Measurements from ENCODE around the gene TSSK2.

TSSK2 gene

GRCh38 chr22:19169002-19169946 lies 38.2 kb downstream of the TSSK2 start:
- DNase-seq (ENCODE audit: low read depth): no peak

DNA sequence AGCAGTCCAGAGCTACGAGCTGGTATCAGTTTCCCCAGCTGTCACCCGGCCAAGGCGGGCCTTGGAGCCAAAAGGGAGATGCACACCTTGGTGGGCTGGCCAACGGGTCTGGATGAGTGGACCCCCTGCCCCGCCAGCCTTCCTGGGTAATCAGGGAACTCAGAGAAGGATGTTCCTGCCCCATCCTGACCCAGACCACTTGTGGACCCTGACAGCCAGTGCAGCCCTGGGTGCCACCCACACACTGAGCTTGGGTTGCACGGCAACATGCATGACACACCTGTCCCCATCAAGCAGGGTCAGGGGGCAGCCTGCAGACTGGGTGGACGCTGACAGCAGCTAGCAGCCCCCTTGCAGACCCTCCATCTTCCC lies 38.8 kb downstream of the TSSK2 start:
- DNase-seq (ENCODE audit: low read depth): no peak

DNA sequence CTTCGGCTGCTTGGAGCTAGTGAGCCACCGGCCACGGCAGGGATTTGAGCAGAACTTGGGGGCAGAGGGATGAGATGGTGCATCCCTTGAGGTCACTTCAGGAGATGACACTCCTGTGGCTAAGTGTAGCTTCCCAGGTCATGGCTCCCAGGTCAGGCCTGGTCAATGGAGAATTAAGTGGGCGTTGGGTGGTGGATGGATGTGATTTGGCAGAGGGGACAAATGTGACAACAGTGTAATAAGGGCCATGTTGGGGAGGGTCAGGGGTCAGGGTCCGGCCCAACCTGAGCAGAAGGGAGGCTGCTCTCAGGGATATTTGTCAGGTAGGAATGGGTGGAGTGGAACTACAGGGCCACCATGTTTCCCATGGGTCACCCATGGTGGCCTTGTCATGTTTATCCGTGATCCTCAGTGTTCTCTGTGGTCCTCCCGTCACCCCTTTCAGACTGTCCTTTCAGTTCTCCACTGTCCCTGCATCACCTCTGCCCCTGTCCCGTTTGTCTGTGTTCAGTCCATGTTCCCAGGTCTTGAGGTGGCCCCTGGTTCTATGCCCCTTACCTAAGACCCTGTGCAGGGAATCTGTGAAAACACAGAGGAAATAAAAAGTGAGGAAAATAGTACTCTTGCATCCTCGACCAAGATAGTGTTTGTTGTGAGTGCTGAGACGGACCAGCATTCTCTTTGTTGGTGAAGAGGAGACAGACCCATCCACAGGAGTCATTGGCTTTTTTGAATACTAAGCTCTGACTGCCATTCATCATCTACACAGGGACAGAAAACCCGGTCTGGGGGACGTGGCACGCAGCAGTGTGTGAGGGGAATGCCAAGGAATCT lies 41.3 kb downstream of the TSSK2 start:
- no peak for DNase-seq (ENCODE audit: low read depth)

DNA sequence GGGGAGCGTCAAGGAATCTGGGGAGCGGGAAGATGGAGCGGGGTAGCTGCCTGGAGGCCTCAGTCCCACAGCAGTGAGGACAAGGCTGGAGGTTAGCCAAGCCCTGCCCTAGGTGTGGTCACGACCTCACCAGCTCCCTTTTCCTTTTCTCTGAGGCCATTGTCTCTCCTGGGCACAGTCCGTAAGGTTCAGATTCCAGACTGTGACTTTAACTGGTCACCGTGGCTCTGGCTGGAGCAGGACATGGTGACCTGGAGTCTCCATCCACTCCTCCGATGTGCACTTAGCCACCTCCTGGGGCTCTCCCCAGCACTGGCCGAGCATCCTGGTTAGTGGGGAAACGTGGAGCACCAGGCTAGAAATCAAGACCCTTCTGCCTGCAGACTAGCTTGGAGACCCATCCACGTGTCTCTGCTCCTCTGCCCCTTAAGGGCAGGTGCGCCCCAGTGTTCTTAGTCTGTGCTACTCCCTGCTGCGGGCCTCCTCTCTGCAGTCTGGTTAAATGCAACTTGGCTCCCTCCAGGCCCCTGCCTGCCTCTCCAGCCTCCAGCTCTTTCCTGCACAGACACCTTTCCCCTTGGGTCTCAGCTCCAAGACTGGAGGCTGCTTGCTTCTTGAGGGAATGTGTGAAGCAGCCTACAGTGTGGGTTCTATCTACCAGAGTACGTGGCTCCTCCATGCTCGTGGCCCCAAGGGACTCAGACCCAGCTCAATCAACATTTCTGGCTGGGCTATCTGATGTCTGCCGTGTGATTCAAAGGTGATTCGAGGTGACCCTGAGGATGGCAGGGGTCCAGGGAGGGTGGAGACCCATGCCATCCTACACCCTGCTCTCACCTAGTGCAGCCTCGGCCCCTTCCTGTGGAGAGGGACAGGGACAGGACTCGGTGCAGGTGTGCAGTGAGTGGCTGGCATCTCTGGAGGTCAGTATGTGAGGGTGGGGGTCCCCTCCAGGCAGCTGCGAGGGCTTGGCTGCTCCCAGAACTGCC lies 42.2 kb downstream of the TSSK2 start:
- DNase-seq (ENCODE audit: low read depth): no peak

DNA sequence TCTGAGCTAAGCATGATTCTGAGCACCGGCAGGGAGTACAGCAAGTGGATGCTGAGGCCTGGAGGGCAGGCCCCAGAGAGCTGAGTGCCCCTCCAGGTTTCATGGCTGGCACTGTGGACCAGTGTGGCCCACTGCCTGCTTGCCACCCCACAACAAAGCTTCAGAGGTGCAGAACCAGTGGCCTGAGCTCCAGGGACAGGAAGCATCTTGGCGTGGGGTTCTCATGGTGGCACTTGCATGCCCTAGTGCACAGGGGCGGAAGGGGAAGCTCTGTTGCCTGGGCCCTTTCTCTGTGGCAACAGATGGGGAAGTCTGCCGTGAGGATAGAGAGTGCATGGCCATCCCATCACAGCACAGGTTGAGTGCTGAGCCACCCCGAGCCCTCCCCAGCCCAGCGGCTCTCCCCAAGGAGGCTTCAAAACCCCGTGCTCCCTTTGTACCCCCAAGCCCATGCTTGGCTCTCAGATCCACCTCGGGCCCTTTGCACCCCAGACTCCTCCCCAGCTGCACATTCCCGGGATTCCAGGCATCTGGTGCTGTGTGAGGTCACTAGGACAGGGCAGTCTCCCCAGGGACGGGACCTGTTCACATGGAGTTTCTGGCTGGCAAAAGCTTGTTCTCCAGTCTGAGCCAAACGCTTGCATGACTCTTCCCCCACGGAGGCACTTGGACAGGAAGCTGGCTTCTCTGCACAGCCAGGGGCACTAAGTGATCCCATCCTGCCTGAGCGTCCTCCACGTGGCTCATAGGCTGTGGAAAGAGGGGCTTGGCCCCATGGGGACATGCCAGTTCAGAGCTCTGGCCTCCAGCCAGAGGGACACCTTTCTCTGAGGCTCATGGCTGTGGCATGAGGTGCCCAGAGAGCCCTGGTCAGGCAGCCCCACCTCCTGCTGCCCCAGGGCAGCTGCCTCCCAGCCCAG lies 43.3 kb downstream of the TSSK2 start:
- no peak for DNase-seq (ENCODE audit: low read depth)

- no peak for DNase-seq (ENCODE audit: low read depth)
These were observed 44.0 kb downstream of the TSSK2 start for GRCh38 chr22:19175026-19175601.

GRCh38 chr22:19175602-19176174 lies 44.6 kb downstream of the TSSK2 start:
- no peak for DNase-seq (ENCODE audit: low read depth)

GRCh38 chr22:19176175-19176643 lies 45.1 kb downstream of the TSSK2 start:
- DNase-seq (ENCODE audit: low read depth): no peak

DNA sequence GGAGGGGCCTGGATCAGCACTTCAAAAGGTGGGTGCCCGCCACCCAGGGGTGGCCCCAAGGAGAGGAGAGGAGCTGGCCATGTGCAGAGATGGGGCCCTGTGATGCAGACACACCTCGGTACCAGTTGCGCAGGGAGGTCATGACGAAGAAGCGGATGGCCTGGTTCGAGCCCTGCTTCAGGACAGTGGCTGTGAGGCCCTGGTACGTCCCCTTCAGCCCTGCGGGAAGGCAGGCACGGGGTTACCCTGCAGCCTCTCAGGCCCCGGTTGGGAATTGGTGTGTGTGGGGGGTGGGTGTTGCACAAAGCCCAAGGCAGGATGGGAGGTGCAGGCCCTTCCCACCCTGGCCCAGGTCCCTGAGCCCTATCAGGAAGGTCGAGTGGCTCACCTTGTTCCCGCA lies 45.6 kb downstream of the TSSK2 start:
- DNase-seq (ENCODE audit: low read depth): no peak

GRCh38 chr22:19177164-19178064 lies 46.3 kb downstream of the TSSK2 start:
- no peak for DNase-seq (ENCODE audit: low read depth)

GRCh38 chr22:19178065-19178656 lies 47.1 kb downstream of the TSSK2 start:
- DNase-seq (ENCODE audit: low read depth): peak; percentile 30

DNA sequence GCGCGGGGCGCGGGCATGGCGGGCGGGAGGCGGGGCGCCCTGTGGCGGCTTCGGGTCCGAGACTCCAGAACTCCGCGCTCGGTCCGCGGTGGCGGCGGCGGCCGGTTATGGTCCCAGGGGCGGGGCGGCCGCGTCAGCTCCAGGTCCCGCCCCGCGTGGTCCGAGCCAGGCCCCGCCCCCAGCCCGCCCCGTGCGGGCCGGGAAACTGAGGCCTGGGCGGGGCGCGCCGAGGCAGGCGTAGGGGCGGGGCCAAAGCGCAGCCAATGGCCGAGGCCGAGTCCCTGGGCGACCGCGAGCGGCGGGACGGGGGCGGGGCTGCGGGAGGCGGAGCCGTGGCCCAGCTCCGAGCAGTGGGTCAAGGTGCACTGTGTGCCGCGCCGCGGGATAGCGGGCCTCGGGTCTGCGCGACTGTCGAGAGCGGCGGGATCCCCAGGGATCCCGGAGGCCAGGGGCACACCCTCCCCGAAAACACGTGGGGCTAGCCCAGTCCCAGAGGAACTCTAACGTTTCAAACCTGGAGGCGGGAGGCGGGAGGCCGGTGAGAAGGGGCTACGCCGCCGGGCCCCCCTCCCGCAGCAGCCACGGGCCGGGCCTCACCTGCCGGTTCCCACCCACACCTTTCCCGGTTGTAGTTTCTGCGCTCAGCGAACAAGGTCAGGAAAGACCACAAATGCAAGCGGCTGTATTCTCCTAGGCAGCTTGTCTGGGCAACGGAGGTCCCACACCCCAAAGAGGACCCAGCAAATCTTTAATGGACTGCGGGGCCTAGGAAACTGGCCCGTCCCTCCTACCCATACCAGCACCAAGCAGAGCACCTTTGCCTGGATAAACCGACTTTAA lies 47.8 kb downstream of the TSSK2 start, which contains the start of gene SLC25A1:
TSS of gene SLC25A1 (minus strand) at position 80 of the 840 bp plus-strand sequence. CDS start at position 17, 63 bp downstream.
- DNase-seq (ENCODE audit: low read depth): peak; percentile 86

GRCh38 chr22:19179497-19180048 lies 48.5 kb downstream of the TSSK2 start:
- DNase-seq (ENCODE audit: low read depth): no peak

- DNase-seq (ENCODE audit: low read depth): no peak
These were observed 49.1 kb downstream of the TSSK2 start for GRCh38 chr22:19180234-19180633.

GRCh38 chr22:19180740-19181410 lies 49.8 kb downstream of the TSSK2 start:
- DNase-seq (ENCODE audit: low read depth): no peak

- DNase-seq (ENCODE audit: low read depth): no peak
These were observed 50.8 kb downstream of the TSSK2 start for GRCh38 chr22:19181786-19182471.

All from activated T-cell treated with anti-CD3 and anti-CD28 coated beads for 24 hours (primary cell).